ENCODE measurements around the gene CPZ. TPM values are rescaled to one million over a fixed set of nuclear protein-coding genes. Genes with fewer than 3 reads are reported as not detected.

Gene CPZ
- total RNA-seq, 1 donor from 2014 or later: 3.5 TPM

DNA sequence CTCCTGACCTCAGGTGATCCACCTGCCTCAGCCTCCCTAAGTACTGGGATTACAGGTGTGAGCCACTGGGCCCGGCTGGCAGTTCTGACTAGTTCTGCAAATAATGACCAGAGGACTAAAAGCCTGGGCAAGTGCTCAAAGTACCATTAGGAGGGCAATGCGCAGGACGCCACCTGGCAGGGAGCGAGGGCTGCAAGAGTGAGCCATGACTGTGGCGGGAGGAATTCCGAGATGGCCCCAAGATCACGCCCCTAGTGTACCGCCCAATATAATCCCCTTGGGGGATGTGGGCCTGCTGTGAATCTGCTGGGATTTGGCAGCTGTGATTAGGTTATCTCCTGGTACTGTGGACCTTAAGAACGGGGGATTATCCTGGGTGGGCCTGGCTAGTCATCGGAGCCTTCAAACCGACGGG lies 38.6 kb upstream of the CPZ start:
- H3K27ac ChIP-seq: no peak overlapping the region
- no peaks in the 10 kb centered on the region for H3K4me1 ChIP-seq
- intact Hi-C loops (cut with DNase I): no loop called here
- TF ChIP-seq CTCF (IDR thresholded peaks at IDR 0.05): no peak
- no peaks in the 10 kb centered on the region for H3K9me3 ChIP-seq
- no peak for DNase-seq (ENCODE audit: low spot score in 2 of 2)
- H3K27me3 ChIP-seq: no peaks in the 10 kb centered on the region
- H3K4me3 ChIP-seq: no peak overlapping the region
- no peaks in the 10 kb centered on the region for H3K36me3 ChIP-seq

DNA sequence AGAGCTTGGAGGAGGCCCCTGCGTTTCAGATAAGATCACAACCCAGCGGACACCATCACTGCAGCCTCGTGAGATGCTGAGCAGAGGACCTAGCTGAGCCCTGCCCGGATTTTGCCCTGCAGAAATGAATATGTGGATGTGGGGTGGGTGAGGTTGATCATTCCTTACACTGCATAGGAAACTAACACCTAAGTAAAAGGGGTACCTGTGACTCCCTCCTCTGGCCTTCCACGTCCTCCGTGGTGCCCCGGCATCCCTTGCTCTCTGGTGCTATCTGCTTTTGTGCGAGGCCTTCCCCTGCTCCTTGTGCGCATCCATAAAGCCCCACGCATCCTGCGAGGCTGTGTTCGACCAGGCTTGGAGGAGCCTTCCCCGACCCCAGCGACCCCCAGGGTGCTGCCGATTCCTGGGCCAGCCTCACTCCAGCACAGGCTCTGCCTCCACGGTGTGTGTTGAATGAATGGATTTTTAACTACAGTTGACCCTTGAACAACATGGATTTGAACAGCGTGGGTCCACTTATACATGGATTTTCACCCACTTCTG lies 37.9 kb upstream of the CPZ start:
- DNase-seq (ENCODE audit: low spot score in 2 of 2): no peak
- H3K27ac ChIP-seq: no peak overlapping the region
- H3K4me1 ChIP-seq: no peaks in the 10 kb centered on the region
- intact Hi-C loops (cut with DNase I): no loop called here
- TF ChIP-seq CTCF (IDR thresholded peaks at IDR 0.05): no peak
- H3K4me3 ChIP-seq: no peak overlapping the region
- H3K36me3 ChIP-seq: no peaks in the 10 kb centered on the region
- no peaks in the 10 kb centered on the region for H3K27me3 ChIP-seq
- no peaks in the 10 kb centered on the region for H3K9me3 ChIP-seq

GRCh38 chr4:8555716-8556115 lies 36.8 kb upstream of the CPZ start:
- DNase-seq (ENCODE audit: low spot score in 2 of 2): no peak
- intact Hi-C loops (cut with DNase I): no loop called here
- Histone ChIP-seq H3K27me3 (no peaks in the 10 kb centered on the region), H3K27ac (no peak overlapping the region), H3K36me3 (no peaks in the 10 kb centered on the region), H3K9me3 (no peaks in the 10 kb centered on the region), H3K4me1 (no peaks in the 10 kb centered on the region), H3K4me3 (no peak overlapping the region)
- TF ChIP-seq CTCF (IDR thresholded peaks at IDR 0.05): no peak

DNA sequence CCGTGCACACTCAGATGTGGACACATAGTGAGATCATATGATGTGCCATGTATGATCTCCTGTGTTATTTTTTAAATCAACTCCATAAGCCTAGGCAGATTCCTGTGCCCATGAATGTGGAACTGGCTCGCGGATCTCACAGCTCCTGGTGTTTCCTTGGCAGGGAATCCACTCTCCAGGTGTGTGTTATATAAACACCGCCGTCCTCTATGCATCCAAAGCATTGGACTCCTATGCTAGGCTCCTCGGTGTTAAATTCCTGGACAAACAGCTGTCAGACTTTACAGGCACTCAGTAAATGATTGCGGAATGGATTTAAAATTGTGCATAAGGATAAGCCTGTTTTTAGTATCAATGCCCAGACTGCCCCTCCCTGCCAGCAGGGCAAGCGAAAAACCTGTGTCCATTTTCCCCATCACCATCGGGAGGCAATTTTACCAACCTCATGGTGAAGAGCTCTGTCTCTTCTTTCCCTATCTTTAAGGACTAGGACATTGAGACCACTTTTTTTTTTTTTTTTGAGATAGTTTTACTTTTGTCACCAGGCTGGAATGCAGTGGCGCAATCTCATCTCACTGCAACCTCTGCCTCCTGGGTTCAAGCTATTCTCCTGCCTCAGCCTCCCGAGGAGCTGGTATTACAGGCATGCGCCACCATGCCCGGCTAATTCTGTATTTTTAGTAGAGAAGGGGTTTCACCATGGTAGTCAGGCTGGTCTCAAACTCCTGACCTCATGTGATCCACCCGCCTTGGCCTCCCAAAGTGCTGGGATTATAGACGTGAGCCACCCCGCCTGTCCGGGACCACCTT lies 36.0 kb upstream of the CPZ start:
- DNase-seq (ENCODE audit: low spot score in 2 of 2): no peak
- TF ChIP-seq CTCF (IDR thresholded peaks at IDR 0.05): no peak
- no peaks in the 10 kb centered on the region for H3K4me1 ChIP-seq
- no peak overlapping the region for H3K4me3 ChIP-seq
- H3K36me3 ChIP-seq: no peaks in the 10 kb centered on the region
- H3K9me3 ChIP-seq: no peaks in the 10 kb centered on the region
- H3K27me3 ChIP-seq: no peaks in the 10 kb centered on the region
- intact Hi-C loops (cut with DNase I): no loop called here
- no peak overlapping the region for H3K27ac ChIP-seq

GRCh38 chr4:8557151-8558076 lies 35.2 kb upstream of the CPZ start:
- Histone ChIP-seq H3K4me1 (no peaks in the 10 kb centered on the region), H3K27me3 (no peaks in the 10 kb centered on the region), H3K4me3 (no peak overlapping the region), H3K36me3 (no peaks in the 10 kb centered on the region), H3K27ac (no peak overlapping the region), H3K9me3 (no peaks in the 10 kb centered on the region)
- TF ChIP-seq CTCF (IDR thresholded peaks at IDR 0.05): no peak
- intact Hi-C loops (cut with DNase I): no loop called here
- DNase-seq (ENCODE audit: low spot score in 2 of 2): no peak

Data from ascending aorta (tissue), 2 donors.